HCT116 (cell line): ENCODE results near the gene ALDH1A2. TPM values are rescaled to one million over a fixed set of nuclear protein-coding genes. Genes with fewer than 3 reads are reported as not detected.

Experiments
- ATAC-seq: fragments of 200-7000 bp; cut with Tn5 transposase; 2 replicates; pipeline ENCODE4 v1.9.1; 2020; ENCODE audit warnings: mild to moderate bottlenecking, moderate library complexity
- BruUV-seq: library from RNA; stranded (reverse); fragments of 400-500 nt; replicated peaks from 2 replicates; lab custom pipeline; 2021; lab: Mats Ljungman, UMichigan
- CTCF ChIA-PET: fragments of 300-600 bp; sonication (Branson Sonifier 250); formaldehyde crosslinking; loops from one replicate; lab custom pipeline; 2021; ENCODE audit warnings: antibody characterized with exemption; lab: Charles Lee
- POLR2A ChIA-PET: fragments of 300-600, 350-600 bp; sonication (Branson Sonifier 250); formaldehyde crosslinking; loops from one replicate; lab custom pipeline; 2021; ENCODE audit warnings: antibody characterized with exemption; lab: Charles Lee
- RAD21 ChIA-PET, 2 experiments: fragments of 300-600 bp; sonication (Branson Sonifier 250); formaldehyde crosslinking; loops; one replicate each; lab custom pipeline; 2023; ENCODE audit warnings: low total read pairs in 2 of 2; ENCODE audit not compliant: uncharacterized antibody in 2 of 2, unreplicated experiment in 2 of 2, low non-redundant PET in 1 of 2; lab: Charles Lee
- DNase-seq: peaks from one replicate; pipeline ENCODE4 v3.0.0-alpha.2; 2010; ENCODE audit warnings: low read depth, low spot score
- H2AFZ ChIP-seq: fragments of 200-600 bp; shearing (Covaris generic), sonication (generic); 2 replicates; pipeline ENCODE4 v1.6.1; 2017; ENCODE audit warnings: low read depth, mixed run types, mixed read lengths, antibody characterized with exemption, low read length; ENCODE audit not compliant: poor library complexity, severe bottlenecking
- H3K27ac ChIP-seq: 2 replicates; pipeline ENCODE4 v1.5.1; 2012; ENCODE audit warnings: low read depth, low read length
- H3K27me3 ChIP-seq: fragments of 200-600 bp; sonication (generic); 2 replicates; pipeline ENCODE4 v1.6.1; 2016; ENCODE audit warnings: mixed run types, low read length, mixed read lengths; ENCODE audit not compliant: insufficient read depth
- H3K36me3 ChIP-seq, 2 experiments: fragments of 200-500 bp in 1 of 2; fragments of 200-600 bp in 1 of 2; sonication (Bioruptor generic) in 1 of 2; sonication (generic) in 1 of 2; 2 replicates each; pipeline versions ENCODE4 v1.5.1 to v1.6.1; 2014 to 2016; ENCODE audit warnings: low read length in 2 of 2, inconsistent platforms in 1 of 2, mixed read lengths in 1 of 2, mixed run types in 1 of 2; ENCODE audit not compliant: insufficient read depth in 2 of 2, control insufficient read depth in 1 of 2
- H3K4me1 ChIP-seq, 2 experiments: fragments of 200-600 bp in 1 of 2; sonication (generic) in 1 of 2; 2 replicates each; pipeline versions ENCODE4 v1.5.1 to v1.6.1; 2012 to 2017; ENCODE audit warnings: low read length in 2 of 2, inconsistent platforms in 1 of 2, mild to moderate bottlenecking in 1 of 2, mixed read lengths in 1 of 2, mixed run types in 1 of 2, moderate library complexity in 1 of 2; ENCODE audit not compliant: insufficient read depth in 2 of 2, control insufficient read depth in 1 of 2
- H3K4me2 ChIP-seq: fragments of 200-600 bp; sonication (generic); 2 replicates; pipeline ENCODE4 v1.6.1; 2017; ENCODE audit warnings: mixed run types, low read length, mixed read lengths
- H3K4me3 ChIP-seq, 2 experiments: fragments of 200-600 bp in 1 of 2; sonication (generic) in 1 of 2; replicated peaks in 1 of 2; 2 replicates each; pipeline ENCODE4 v1.5.1; 2011 to 2016; ENCODE audit warnings: low read length in 2 of 2, control low read depth in 1 of 2, low read depth in 1 of 2, mild to moderate bottlenecking in 1 of 2, mixed read lengths in 1 of 2, mixed run types in 1 of 2
- H3K79me2 ChIP-seq: fragments of 200-600 bp; sonication (generic); 2 replicates; pipeline ENCODE4 v1.6.1; 2017; ENCODE audit warnings: mild to moderate bottlenecking, mixed run types, low read length, moderate library complexity, mixed read lengths; ENCODE audit not compliant: insufficient read depth
- H3K9ac ChIP-seq: fragments of 200-600 bp; sonication (generic); 2 replicates; pipeline ENCODE4 v1.6.1; 2016; ENCODE audit warnings: low read length, mixed read lengths
- H3K9me2 ChIP-seq: fragments of 200-600 bp; sonication (generic), shearing (Covaris generic); 2 replicates; pipeline ENCODE4 v1.6.1; 2017; ENCODE audit warnings: mixed run types, mild to moderate bottlenecking, moderate library complexity; ENCODE audit not compliant: insufficient read depth
- H3K9me3 ChIP-seq, 2 experiments: fragments of 200-500 bp in 1 of 2; fragments of 200-600 bp in 1 of 2; sonication (Bioruptor generic) in 1 of 2; sonication (generic) in 1 of 2; 2 replicates each; pipeline ENCODE4 v1.6.1; 2014 to 2017; ENCODE audit warnings: low read length in 2 of 2, mixed read lengths in 2 of 2, inconsistent platforms in 1 of 2, low read depth in 1 of 2, mild to moderate bottlenecking in 1 of 2, mixed run types in 1 of 2, moderate library complexity in 1 of 2; ENCODE audit not compliant: control insufficient read depth in 1 of 2, insufficient read depth in 1 of 2
- H4K20me1 ChIP-seq: fragments of 200-600 bp; sonication (generic), shearing (Covaris generic); 2 replicates; pipeline ENCODE4 v1.6.1; 2017; ENCODE audit warnings: mixed run types, mild to moderate bottlenecking, moderate library complexity; ENCODE audit not compliant: insufficient read depth
- CTCF ChIP-seq, 3 experiments: fragments of 200-600 bp in 1 of 3; sonication (generic) in 1 of 3; IDR thresholded peaks in 2 of 3; conservative IDR thresholded peaks in 1 of 3; 2 replicates each; pipeline ENCODE4 v1.5.1; 2012 to 2017; ENCODE audit warnings: low read depth in 2 of 3, low read length in 2 of 3, antibody characterized with exemption in 1 of 3, borderline replicate concordance in 1 of 3, control low read depth in 1 of 3, mild to moderate bottlenecking in 1 of 3, mixed read lengths in 1 of 3, mixed run types in 1 of 3, moderate library complexity in 1 of 3; ENCODE audit not compliant: insufficient read depth in 1 of 3
- POLR2A ChIP-seq: IDR thresholded peaks from 2 replicates; pipeline ENCODE4 v1.7.0; 2011; ENCODE audit warnings: borderline replicate concordance; ENCODE audit not compliant: insufficient read depth, insufficient read length; ENCODE audit errors: extremely low read depth
- POLR2AphosphoS5 ChIP-seq: IDR thresholded peaks from 2 replicates; pipeline ENCODE4 v1.6.1; 2011; ENCODE audit warnings: mild to moderate bottlenecking, low read depth, low read length, moderate library complexity
- ZFX ChIP-seq: fragments of 450-650 bp; IDR thresholded peaks from 2 replicates; pipeline ENCODE4 v1.6.1; 2017
- ZNF274 ChIP-seq: fragments of 200-500 bp; sonication (Bioruptor generic); IDR thresholded peaks from 2 replicates; pipeline ENCODE4 v1.6.1; 2014; ENCODE audit warnings: mild to moderate bottlenecking, low read depth, low read length, inconsistent platforms
- intact Hi-C: fragments of 100-400 bp; cut with micrococcal nuclease; formaldehyde crosslinking; loops from 2 replicates; pipeline ENCODE4 v1.10.0; 2022
- total RNA-seq: library from RNA; stranded (reverse); gene quantifications from one replicate; pipeline ENCODE4 v1.2.1, GENCODE V29; 2021; ENCODE audit not compliant: unreplicated experiment

The ALDH1A2 gene
- total RNA-seq, 1 experiment from 2014 or later = 1.7 TPM

GRCh38 chr15:57945616-57946015 lies 119.9 kb downstream of the ALDH1A2 start:
- Histone ChIP-seq H3K9me3 (no peaks in the 10 kb centered on the region), H4K20me1 (no peaks in the 10 kb centered on the region), H3K79me2 (no peaks in the 10 kb centered on the region), H3K27me3 (no peaks in the 10 kb centered on the region), H2AFZ (no peak overlapping the region), H3K27ac (no peak overlapping the region), H3K9me2 (no peaks in the 10 kb centered on the region), H3K4me3 (no peak overlapping the region), H3K4me1 (no peaks in the 10 kb centered on the region), H3K4me2 (no peak overlapping the region), H3K9ac (no peak overlapping the region), H3K36me3 (no peaks in the 10 kb centered on the region)
- ChIA-PET CTCF (no interaction called here), RAD21 (no interaction called here), POLR2A (no interaction called here)
- DNase-seq = no peak
- BruUV-seq = no TSS peak
- intact Hi-C loops = no loop called here
- no peak for TF ChIP-seq ZNF274
- no peak for TF ChIP-seq POLR2A
- TF ChIP-seq POLR2AphosphoS5 = no peak
- ATAC-seq = no peak

- CTCF ChIA-PET = no interaction called here
Observed at GRCh38 chr15:57943754-57944420, 121.6 kb downstream of the ALDH1A2 start.

More at GRCh38 chr15:57943754-57944420, 121.6 kb downstream of the ALDH1A2 start:
- TF ChIP-seq ZFX (no peak), CTCF (IDR thresholded peaks at IDR 0.05 in 2 of 3, conservative IDR thresholded peaks at IDR 0.05 in 1 of 3; ENCODE audit: borderline replicate concordance in 1 of 3, insufficient read depth in 1 of 3, low read depth in 2 of 3, low read length in 2 of 3) (peak in 2 of 3 experiments; percentile 15 to 20; a peak in 1 of 6 replicates)
- no peaks in the 10 kb centered on the region for H3K36me3 ChIP-seq
- RAD21 ChIA-PET = no interaction called here
- no peaks in the 10 kb centered on the region for H3K4me1 ChIP-seq
- POLR2A ChIA-PET = no interaction called here
- no peak overlapping the region for H2AFZ ChIP-seq
- no TSS peak for BruUV-seq
- intact Hi-C loops = no loop called here
- H3K4me2 ChIP-seq = no peak overlapping the region
- H3K79me2 ChIP-seq = no peaks in the 10 kb centered on the region
- H3K9me2 ChIP-seq = no peaks in the 10 kb centered on the region
- no peak overlapping the region for H3K9ac ChIP-seq
- H3K9me3 ChIP-seq = no peaks in the 10 kb centered on the region
- no peaks in the 10 kb centered on the region for H4K20me1 ChIP-seq
- no peaks in the 10 kb centered on the region for H3K27me3 ChIP-seq
- ATAC-seq (0 out of 2 replicates have a peak, but pooled peaks have one; percentile 36), DNase-seq (no peak)
- H3K4me3 ChIP-seq = no peak overlapping the region
- no peak overlapping the region for H3K27ac ChIP-seq
